ENCODE results near the gene DYNC1I2. TPM values are rescaled to one million over a fixed set of nuclear protein-coding genes. Genes with fewer than 3 reads are reported as not detected.

Gene DYNC1I2
- total and polyA plus RNA-seq, 10 donors = 37.8 to 86.0 (median 67.3) TPM

DNA sequence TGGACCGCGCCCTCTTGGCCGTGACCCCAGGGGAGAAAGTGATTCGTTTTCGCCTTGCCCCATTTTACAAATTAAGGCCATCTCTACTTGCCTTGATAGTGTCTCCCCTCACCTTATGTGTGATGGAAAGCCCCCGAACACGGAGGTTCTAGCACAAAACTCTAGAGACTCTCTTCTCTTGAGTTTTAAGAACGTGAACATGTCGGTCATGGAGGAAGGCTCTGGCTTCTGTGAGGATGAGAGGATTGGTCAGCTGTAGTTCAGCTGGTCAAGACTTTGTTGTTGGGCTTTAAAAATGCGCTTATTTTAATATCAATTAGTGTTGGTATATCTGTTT, 828 bp downstream of the DYNC1I2 start:
- DNase-seq = no peak
- peak in 1 of 3 donors; percentile 11 for TF ChIP-seq POLR2AphosphoS5 (IDR thresholded peaks at IDR 0.05)
- no peak for TF ChIP-seq POLR2A (IDR thresholded peaks at IDR 0.05)
- no peak for TF ChIP-seq CTCF (IDR thresholded peaks at IDR 0.05 in 8 of 11, conservative IDR thresholded peaks at IDR 0.05 in 3 of 11)
- intact Hi-C loops (cut with DNase I; ENCODE audit: low total_unique reads) = no loop called here

DNA sequence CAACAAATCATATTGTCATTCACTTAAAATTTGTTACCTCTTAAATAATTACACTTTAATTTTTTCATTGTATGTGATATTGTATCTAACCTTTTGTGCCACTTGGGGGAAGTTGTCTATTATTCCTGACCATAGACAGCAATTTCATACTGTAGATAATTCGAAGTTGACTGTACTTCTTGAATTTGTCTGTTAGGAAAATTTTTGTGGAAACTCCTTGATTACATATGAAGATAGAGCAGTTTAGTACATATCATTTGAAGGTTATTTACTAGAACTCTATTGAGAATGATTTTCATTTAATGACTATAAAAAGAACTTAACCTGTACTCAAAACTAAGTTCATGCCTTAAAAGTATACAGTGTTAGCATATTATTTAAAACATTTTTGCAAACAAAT, 5.1 kb downstream of the DYNC1I2 start:
- no peak overlapping the region for H3K4me3 ChIP-seq
- H3K27ac ChIP-seq = no peak overlapping the region
- intact Hi-C loops (cut with DNase I; ENCODE audit: low total_unique reads) = loop anchor here (10.0 kb wide), 1 partner anchor 792 kb away; no protein-coding TSS in a partner anchor
- TF ChIP-seq CTCF (IDR thresholded peaks at IDR 0.05 in 8 of 11, conservative IDR thresholded peaks at IDR 0.05 in 3 of 11) (no peak), POLR2A (IDR thresholded peaks at IDR 0.05) (no peak), POLR2AphosphoS5 (IDR thresholded peaks at IDR 0.05) (no peak)
- H3K36me3 ChIP-seq = peaks cover 0 to 73% (median 34%) of the 10 kb centered on the region in 6 donors
- 75 to 89% (median 85%) methylated on average over 1 of the region's 1 CpG for WGBS, 5 donors
- no peak for DNase-seq
- H3K4me1 ChIP-seq = peaks cover 14 to 43% (median 23%) of the 10 kb centered on the region in 6 donors
- H3K9me3 ChIP-seq = no peaks in the 10 kb centered on the region
- no peaks in the 10 kb centered on the region for H3K27me3 ChIP-seq (replicated peaks in 1 of 7)

More for the DNA sequence above, 828 bp downstream of the DYNC1I2 start:
- Histone ChIP-seq H3K9me3 (no peaks in the 10 kb centered on the region), H3K27me3 (replicated peaks in 1 of 7) (no peaks in the 10 kb centered on the region), H3K27ac (peak overlapping the region; percentile 61 to 89 (median 85)), H3K4me3 (peak overlapping the region; percentile 78 to 96 (median 88)), H3K36me3 (peaks cover 0 to 31% (median 10%) of the 10 kb centered on the region in 6 donors), H3K4me1 (peaks cover 14 to 48% (median 23%) of the 10 kb centered on the region in 6 donors)
- 0 to 2% (median 0%) methylated on average over 8 to 10 of the region's 10 CpGs for WGBS, 5 donors

DNA sequence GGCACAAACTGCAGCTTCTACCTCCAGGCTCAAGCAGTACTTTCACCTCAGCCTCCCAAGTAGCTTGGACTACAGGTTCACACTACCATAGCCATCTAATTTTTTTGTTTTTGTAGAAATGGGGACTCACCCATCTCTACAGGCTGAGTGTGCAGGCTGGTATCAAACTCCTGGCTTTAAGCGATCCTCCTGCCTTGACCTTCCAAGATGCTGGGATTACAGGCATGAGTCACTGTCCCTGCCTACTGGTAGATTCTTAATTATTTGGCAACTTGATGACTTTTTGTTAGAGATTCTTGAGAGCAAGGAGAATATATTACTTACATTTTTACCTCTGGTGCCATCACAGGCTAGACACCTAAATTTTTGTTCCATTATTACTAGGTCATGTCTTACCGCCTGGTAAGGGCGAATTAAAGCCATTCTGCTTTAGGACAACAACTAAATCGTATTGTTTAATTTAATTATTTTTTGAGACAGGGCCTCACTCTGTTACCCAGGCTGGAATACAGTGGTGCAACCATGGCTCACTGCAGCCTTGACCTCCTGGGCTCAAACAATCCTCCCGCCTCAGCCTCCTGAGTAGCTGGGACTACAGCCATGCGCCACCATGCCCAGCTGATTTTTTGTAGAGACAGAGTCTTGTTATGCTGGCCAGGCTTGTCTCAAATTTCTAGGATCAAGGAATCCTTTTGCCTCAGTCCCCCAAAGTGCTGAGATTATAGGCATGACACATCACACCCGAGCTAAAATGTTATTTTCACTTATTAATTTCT, 15.7 kb downstream of the DYNC1I2 start:
- Histone ChIP-seq H3K36me3 (peaks cover 0 to 46% (median 11%) of the 10 kb centered on the region in 6 donors), H3K4me1 (peaks cover 0 to 52% (median 13%) of the 10 kb centered on the region in 6 donors), H3K9me3 (no peaks in the 10 kb centered on the region), H3K27me3 (replicated peaks in 1 of 7) (no peaks in the 10 kb centered on the region), H3K4me3 (no peak overlapping the region), H3K27ac (no peak overlapping the region)
- no peak for DNase-seq
- 86 to 89% (median 88%) methylated on average over 7 of the region's 7 CpGs for WGBS, 5 donors
- TF ChIP-seq POLR2AphosphoS5 (IDR thresholded peaks at IDR 0.05) (no peak), CTCF (IDR thresholded peaks at IDR 0.05 in 8 of 11, conservative IDR thresholded peaks at IDR 0.05 in 3 of 11) (peak in 1 of 11 experiments; percentile 14)
- intact Hi-C loops (cut with DNase I; ENCODE audit: low total_unique reads) = loop anchor here (10.0 kb wide), 1 partner anchor 402 kb away; the partner anchor contains the start of gene DLX2
